Uterus (tissue), 4 donors: ENCODE data around the gene RNASEH1. TPM values are rescaled to one million over a fixed set of nuclear protein-coding genes. Genes with fewer than 3 reads are reported as not detected.

ENCODE experiments used
- DNase-seq, 2 donors: peaks; one replicate each; pipeline ENCODE4 v3.0.0-alpha.2; 2019 to 2020
- H3K27ac ChIP-seq, 2 donors: fragments of 200-600 bp; sonication (generic); 1 replicate in 1 of 2; 2 replicates in 1 of 2; pipeline ENCODE4 v1.5.1; 2016 to 2018
- H3K27me3 ChIP-seq, 2 donors: fragments of 200-600 bp; sonication (generic); one replicate each; pipeline ENCODE4 v1.5.1; 2018 to 2019; ENCODE audit warnings: control low read depth in 1 of 2
- H3K36me3 ChIP-seq, 2 donors: fragments of 200-600 bp; sonication (generic); one replicate each; pipeline ENCODE4 v1.5.1; 2019; ENCODE audit warnings: control low read depth in 1 of 2
- H3K4me1 ChIP-seq, 2 donors: fragments of 200-600 bp; sonication (generic); one replicate each; pipeline ENCODE4 v1.5.1; 2018 to 2019; ENCODE audit warnings: control low read depth in 1 of 2
- H3K4me3 ChIP-seq, 2 donors: fragments of 200-600 bp; sonication (generic); 1 replicate in 1 of 2; 2 replicates in 1 of 2; pipeline ENCODE4 v1.5.1; 2018 to 2019; ENCODE audit warnings: mild to moderate bottlenecking in 1 of 2
- H3K9me3 ChIP-seq, 2 donors: fragments of 200-600 bp; sonication (generic); one replicate each; pipeline ENCODE4 v1.5.1; 2019; ENCODE audit warnings: control low read depth in 1 of 2
- CTCF ChIP-seq, 4 experiments: fragments of 200-600 bp in 2 of 4; fragments of 450-650 bp in 2 of 4; sonication (generic) in 2 of 4; IDR thresholded peaks; one replicate each; pipeline ENCODE4 v1.5.1; 2016 to 2019; ENCODE audit warnings: antibody characterized with exemption in 4 of 4, mild to moderate bottlenecking in 2 of 4, moderate library complexity in 1 of 4
- POLR2A ChIP-seq, 2 donors: fragments of 450-650 bp; IDR thresholded peaks; one replicate each; pipeline ENCODE4 v1.6.1; 2016; ENCODE audit warnings: antibody characterized with exemption in 2 of 2, mild to moderate bottlenecking in 1 of 2, moderate library complexity in 1 of 2
- intact Hi-C: fragments of 100-400 bp; cut with DNase I; formaldehyde crosslinking; loops from one replicate; pipeline ENCODE4 v1.15.1; 2023; ENCODE audit warnings: low total_unique reads
- total RNA-seq, 4 donors: library from RNA; depleted of rRNA in 3 of 4; stranded (reverse); fragments of >200 nt in 3 of 4; gene quantifications; one replicate each; pipeline versions ENCODE4 v1.1.0 to v1.2.4, GENCODE V29; 2014 to 2023
- donor health status: DM: yes; HTN: yes; CAD: no.

RNASEH1 gene
- total RNA-seq, 4 donors from 2014 or later, result 4.1 to 28.6 (median 15.2) TPM

GRCh38 chr2:3598912-3599854, 41.0 kb upstream of the RNASEH1 start:
- Histone ChIP-seq H3K27ac (no peak overlapping the region), H3K4me3 (no peak overlapping the region), H3K9me3 (no peaks in the 10 kb centered on the region), H3K36me3 (no peaks in the 10 kb centered on the region), H3K27me3 (no peaks in the 10 kb centered on the region), H3K4me1 (no peaks in the 10 kb centered on the region)
- DNase-seq, result no peak
- TF ChIP-seq POLR2A (IDR thresholded peaks at IDR 0.05) (no peak), CTCF (IDR thresholded peaks at IDR 0.05) (no peak)
- intact Hi-C loops, result no loop called here

- Histone ChIP-seq H3K36me3 (no peaks in the 10 kb centered on the region), H3K4me3 (no peak overlapping the region), H3K4me1 (no peaks in the 10 kb centered on the region), H3K9me3 (no peaks in the 10 kb centered on the region), H3K27ac (no peak overlapping the region), H3K27me3 (no peaks in the 10 kb centered on the region)
- no peak for DNase-seq
- TF ChIP-seq POLR2A (IDR thresholded peaks at IDR 0.05), result no peak
- no peak for TF ChIP-seq CTCF (IDR thresholded peaks at IDR 0.05)
- intact Hi-C loops, result no loop called here
Observed at GRCh38 chr2:3598197-3598910, 40.2 kb upstream of the RNASEH1 start.

- no peaks in the 10 kb centered on the region for H3K27me3 ChIP-seq
- H3K9me3 ChIP-seq, result no peaks in the 10 kb centered on the region
- intact Hi-C loops, result no loop called here
- H3K27ac ChIP-seq, result no peak overlapping the region
- H3K36me3 ChIP-seq, result no peaks in the 10 kb centered on the region
- no peak for TF ChIP-seq CTCF (IDR thresholded peaks at IDR 0.05)
- no peak for TF ChIP-seq POLR2A (IDR thresholded peaks at IDR 0.05)
- H3K4me3 ChIP-seq, result no peak overlapping the region
- no peaks in the 10 kb centered on the region for H3K4me1 ChIP-seq
- DNase-seq, result no peak
Observed at GRCh38 chr2:3597567-3597966, 39.4 kb upstream of the RNASEH1 start.

GRCh38 chr2:3596901-3597417, 38.8 kb upstream of the RNASEH1 start:
- intact Hi-C loops, result no loop called here
- Histone ChIP-seq H3K4me1 (no peaks in the 10 kb centered on the region), H3K27ac (no peak overlapping the region), H3K9me3 (no peaks in the 10 kb centered on the region), H3K4me3 (no peak overlapping the region), H3K36me3 (no peaks in the 10 kb centered on the region), H3K27me3 (no peaks in the 10 kb centered on the region)
- TF ChIP-seq POLR2A (IDR thresholded peaks at IDR 0.05) (no peak), CTCF (IDR thresholded peaks at IDR 0.05) (no peak)
- no peak for DNase-seq

- DNase-seq, result no peak
- TF ChIP-seq CTCF (IDR thresholded peaks at IDR 0.05), result no peak
- TF ChIP-seq POLR2A (IDR thresholded peaks at IDR 0.05), result no peak
- Histone ChIP-seq H3K27ac (no peak overlapping the region), H3K27me3 (no peaks in the 10 kb centered on the region), H3K36me3 (no peaks in the 10 kb centered on the region), H3K4me1 (no peaks in the 10 kb centered on the region), H3K9me3 (no peaks in the 10 kb centered on the region), H3K4me3 (no peak overlapping the region)
- intact Hi-C loops, result no loop called here
Observed at GRCh38 chr2:3595985-3596384, 37.9 kb upstream of the RNASEH1 start.
